Stomach (tissue), 9 donors: ENCODE data around the gene NR4A1. TPM values are rescaled to one million over a fixed set of nuclear protein-coding genes. Genes with fewer than 3 reads are reported as not detected.

Source experiments
- DNase-seq, 2 donors: peaks; one replicate each; pipeline versions ENCODE4 v3.0.0 to v3.0.0-alpha.2; 2013 to 2019
- H3K27ac ChIP-seq, 5 donors: fragments of 200-600 bp in 4 of 5; sonication (generic) in 4 of 5; one replicate each; pipeline ENCODE4 v1.5.1; 2013 to 2019; ENCODE audit warnings: mild to moderate bottlenecking in 1 of 5, moderate library complexity in 1 of 5
- H3K27me3 ChIP-seq, 3 donors: fragments of 200-600 bp; sonication (generic); one replicate each; pipeline ENCODE4 v1.5.1; 2017 to 2019; ENCODE audit warnings: mixed run types in 1 of 3
- H3K36me3 ChIP-seq, 4 donors: fragments of 200-600 bp; sonication (generic); 1 replicate in 3 of 4; 2 replicates in 1 of 4; pipeline ENCODE4 v1.5.1; 2016 to 2019
- H3K4me1 ChIP-seq, 4 donors: fragments of 200-600 bp; sonication (generic); one replicate each; pipeline ENCODE4 v1.5.1; 2016 to 2019
- H3K4me3 ChIP-seq, 4 donors: fragments of 200-600 bp; sonication (generic) in 3 of 4; one replicate each; pipeline ENCODE4 v1.5.1; 2016 to 2019; ENCODE audit warnings: mild to moderate bottlenecking in 1 of 4
- H3K9me3 ChIP-seq, 4 donors: fragments of 200-600 bp; sonication (generic); one replicate each; pipeline ENCODE4 v1.5.1; 2016 to 2019
- CTCF ChIP-seq, 7 experiments: fragments of 450-650 bp in 4 of 7; fragments of 200-600 bp in 3 of 7; sonication (generic) in 3 of 7; IDR thresholded peaks; one replicate each; pipeline ENCODE4 v1.5.1; 2016 to 2019; ENCODE audit warnings: antibody characterized with exemption in 7 of 7, control low read depth in 2 of 7, mild to moderate bottlenecking in 1 of 7
- EP300 ChIP-seq: sonication (generic); formaldehyde crosslinking; IDR thresholded peaks from one replicate; pipeline ENCODE4 v1.6.1; 2017; ENCODE audit warnings: antibody characterized with exemption
- POLR2A ChIP-seq, 4 donors: fragments of 450-650 bp; IDR thresholded peaks; one replicate each; pipeline ENCODE4 v1.6.1; 2016; ENCODE audit warnings: antibody characterized with exemption in 4 of 4, control low read depth in 2 of 4, mild to moderate bottlenecking in 1 of 4, moderate library complexity in 1 of 4
- POLR2AphosphoS5 ChIP-seq, 3 donors: sonication (generic); formaldehyde crosslinking; IDR thresholded peaks; one replicate each; pipeline ENCODE4 v1.6.1; 2016; ENCODE audit warnings: antibody characterized with exemption in 3 of 3
- WGBS, 5 donors: extraction: QIAGEN DNeasy Blood & Tissue Kit in 3 of 5; methylation state at CpG; one replicate each; pipeline versions ENCODE4 v1.1.5 to v1.1.7; 2013 to 2018; 5-methylcytosine and 5-hydroxymethylcytosine counted together
- intact Hi-C: fragments of 100-400 bp; cut with DNase I; formaldehyde crosslinking; loops from one replicate; pipeline ENCODE4 v1.15.1; 2023; ENCODE audit warnings: low total_unique reads
- polyA plus RNA-seq, 3 donors: library from polyadenylated mRNA; stranded (reverse); fragments of 200-250 nt; gene quantifications; one replicate each; pipeline ENCODE4 v1.2.3, GENCODE V29; 2013
- total RNA-seq, 5 donors: library from RNA; depleted of rRNA; stranded (reverse); fragments of >200 nt; gene quantifications; one replicate each; pipeline versions ENCODE4 v1.1.0 to v1.2.3, GENCODE V29; 2014 to 2016
- donor health status: healthy with polysubstance abuse.
- donor health status: Bipolar disorder and iron deficiency.
- donor health status: healthy.

Gene NR4A1
- total and polyA plus RNA-seq, 8 donors, result 29.4 to 384 (median 68.0) TPM

GRCh38 chr12:52054833-52055730, 3.8 kb downstream of the NR4A1 start:
- WGBS, 5 donors, result 87 to 94% (median 91%) methylated on average over 17 to 21 of the region's 21 CpGs
- Histone ChIP-seq H3K36me3 (peaks cover 38 to 60% (median 57%) of the 10 kb centered on the region in 4 donors), H3K27ac (peak overlapping the region in 3 of 5 donors; percentile 89 to 100 (median 98))

GRCh38 chr12:52055731-52056711, 4.8 kb downstream of the NR4A1 start:
- 84 to 93% (median 87%) methylated on average over 25 to 27 of the region's 27 CpGs for WGBS, 5 donors
- Histone ChIP-seq H3K4me3 (peak overlapping the region in 1 of 4 donors; percentile 80), H3K36me3 (peaks cover 38 to 60% (median 57%) of the 10 kb centered on the region in 4 donors), H3K9me3 (no peaks in the 10 kb centered on the region), H3K27ac (peak overlapping the region in 3 of 5 donors; percentile 25 to 100 (median 25)), H3K27me3 (no peaks in the 10 kb centered on the region), H3K4me1 (peaks cover 19 to 58% (median 33%) of the 10 kb centered on the region in 4 donors)
- peak; percentile 43 to 56 for DNase-seq
- intact Hi-C loops, result no loop called here
- TF ChIP-seq EP300 (no peak), POLR2AphosphoS5 (IDR thresholded peaks at IDR 0.05) (peak; percentile 36 to 82 (median 75)), CTCF (IDR thresholded peaks at IDR 0.05) (no peak), POLR2A (IDR thresholded peaks at IDR 0.05) (peak in 1 of 4 donors; percentile 18)

More at GRCh38 chr12:52054833-52055730, 3.8 kb downstream of the NR4A1 start:
- TF ChIP-seq POLR2A (IDR thresholded peaks at IDR 0.05) (peak in 1 of 4 donors; percentile 6), POLR2AphosphoS5 (IDR thresholded peaks at IDR 0.05) (peak in 1 of 3 donors; percentile 64), EP300 (no peak), CTCF (IDR thresholded peaks at IDR 0.05) (no peak)
- Histone ChIP-seq H3K4me1 (peaks cover 26 to 66% (median 39%) of the 10 kb centered on the region in 4 donors), H3K4me3 (peak overlapping the region; percentile 3 to 80 (median 61)), H3K27me3 (no peaks in the 10 kb centered on the region), H3K9me3 (no peaks in the 10 kb centered on the region)
- intact Hi-C loops, result no loop called here
- peak; percentile 35 to 37 for DNase-seq

GRCh38 chr12:52056801-52057637, 5.8 kb downstream of the NR4A1 start:
- 84 to 86% (median 85%) methylated on average over 19 to 23 of the region's 23 CpGs for WGBS, 5 donors
- H3K4me3 ChIP-seq, result peak overlapping the region in 1 of 4 donors; percentile 80
- DNase-seq, result peak; percentile 44 to 52

More at GRCh38 chr12:52056801-52057637, 5.8 kb downstream of the NR4A1 start:
- H3K27ac ChIP-seq, result peak overlapping the region in 2 of 5 donors; percentile 24 to 100
- intact Hi-C loops, result no loop called here
- H3K27me3 ChIP-seq, result no peaks in the 10 kb centered on the region
- peaks cover 25 to 51% (median 31%) of the 10 kb centered on the region in 4 donors for H3K4me1 ChIP-seq
- peaks cover 38 to 60% (median 57%) of the 10 kb centered on the region in 4 donors for H3K36me3 ChIP-seq
- H3K9me3 ChIP-seq, result no peaks in the 10 kb centered on the region
- TF ChIP-seq POLR2AphosphoS5 (IDR thresholded peaks at IDR 0.05), result peak in 2 of 3 donors; percentile 18 to 80
- TF ChIP-seq EP300, result no peak
- no peak for TF ChIP-seq CTCF (IDR thresholded peaks at IDR 0.05)
